Smooth muscle cell (in vitro differentiated cells): Measurements from ENCODE around the gene DESI1. TPM values are rescaled to one million over a fixed set of nuclear protein-coding genes. Genes with fewer than 3 reads are reported as not detected.

Source experiments
- DNase-seq: peaks from one replicate; lab custom pipeline; 2025; ENCODE audit not compliant: unreplicated experiment; lab: John Stamatoyannopoulos, UW
- H2AFZ ChIP-seq: fragments of 200-600 bp; sonication (generic); 2 replicates; pipeline ENCODE4 v1.6.0; 2016; ENCODE audit warnings: antibody characterized with exemption, low read depth, mild to moderate bottlenecking
- H3F3A ChIP-seq: fragments of 200-600 bp; sonication (generic); 2 replicates; pipeline ENCODE4 v1.6.0; 2017; ENCODE audit warnings: antibody characterized with exemption, low read depth
- H3K27ac ChIP-seq: fragments of 200-600 bp; sonication (generic); 2 replicates; pipeline ENCODE4 v1.5.1; 2016; ENCODE audit warnings: low read depth, mild to moderate bottlenecking
- H3K27me3 ChIP-seq: fragments of 200-600 bp; sonication (generic); 2 replicates; pipeline ENCODE4 v1.6.1; 2016; ENCODE audit warnings: low read depth, mild to moderate bottlenecking
- H3K36me3 ChIP-seq: fragments of 200-600 bp; sonication (generic); 2 replicates; pipeline ENCODE4 v1.5.1; 2016; ENCODE audit warnings: low read depth
- H3K4me1 ChIP-seq: fragments of 200-600 bp; sonication (generic); 2 replicates; pipeline ENCODE4 v1.5.1; 2016; ENCODE audit warnings: low read depth
- H3K4me2 ChIP-seq: fragments of 200-600 bp; sonication (generic); 2 replicates; pipeline ENCODE4 v1.6.0; 2016; ENCODE audit warnings: mild to moderate bottlenecking
- H3K4me3 ChIP-seq: fragments of 200-600 bp; sonication (generic); 2 replicates; pipeline ENCODE4 v1.5.1; 2016; ENCODE audit warnings: mild to moderate bottlenecking
- H3K79me2 ChIP-seq: fragments of 200-600 bp; sonication (generic); 2 replicates; pipeline ENCODE4 v1.6.0; 2016; ENCODE audit warnings: low read depth, mild to moderate bottlenecking
- H3K9ac ChIP-seq: fragments of 200-600 bp; sonication (generic); 2 replicates; pipeline ENCODE4 v1.6.0; 2016; ENCODE audit warnings: low read depth
- H3K9me3 ChIP-seq: fragments of 200-600 bp; sonication (generic); replicated peaks from 2 replicates; pipeline ENCODE4 v1.5.1; 2016; ENCODE audit warnings: low read depth
- H4K20me1 ChIP-seq: fragments of 200-600 bp; sonication (generic); 2 replicates; pipeline ENCODE4 v1.6.0; 2016; ENCODE audit warnings: low read depth
- WGBS: methylation state at CpG from one replicate; pipeline ENCODE4 v1.1.7; 2016; ENCODE audit warnings: low lambda C conversion rate; 5-methylcytosine and 5-hydroxymethylcytosine counted together
- polyA plus RNA-seq: library from polyadenylated mRNA; unstranded; fragments of >200 nt; fragmentation: Nextera tagmentation; extraction: Ambion mirVana; gene quantifications from 2 replicates; pipeline ENCODE4 v1.2.1, GENCODE V29; 2016
- total RNA-seq: library from RNA; depleted of rRNA; stranded (reverse); fragments of >200 nt; gene quantifications from 2 replicates; pipeline ENCODE4 v1.2.3, GENCODE V29; 2014
- TF ChIP-seq, protein P1 (sequence below): fragments of 200-600 bp; sonication (generic); IDR thresholded peaks from 2 replicates; pipeline ENCODE4 v1.5.1; 2017; ENCODE audit warnings: borderline replicate concordance, mild to moderate bottlenecking, antibody characterized with exemption; ENCODE audit not compliant: insufficient read depth, poor library complexity, severe bottlenecking

Gene DESI1
- total and polyA plus RNA-seq, 2 experiments from 2014 or later, result 14.3 to 16.9 TPM

DNA sequence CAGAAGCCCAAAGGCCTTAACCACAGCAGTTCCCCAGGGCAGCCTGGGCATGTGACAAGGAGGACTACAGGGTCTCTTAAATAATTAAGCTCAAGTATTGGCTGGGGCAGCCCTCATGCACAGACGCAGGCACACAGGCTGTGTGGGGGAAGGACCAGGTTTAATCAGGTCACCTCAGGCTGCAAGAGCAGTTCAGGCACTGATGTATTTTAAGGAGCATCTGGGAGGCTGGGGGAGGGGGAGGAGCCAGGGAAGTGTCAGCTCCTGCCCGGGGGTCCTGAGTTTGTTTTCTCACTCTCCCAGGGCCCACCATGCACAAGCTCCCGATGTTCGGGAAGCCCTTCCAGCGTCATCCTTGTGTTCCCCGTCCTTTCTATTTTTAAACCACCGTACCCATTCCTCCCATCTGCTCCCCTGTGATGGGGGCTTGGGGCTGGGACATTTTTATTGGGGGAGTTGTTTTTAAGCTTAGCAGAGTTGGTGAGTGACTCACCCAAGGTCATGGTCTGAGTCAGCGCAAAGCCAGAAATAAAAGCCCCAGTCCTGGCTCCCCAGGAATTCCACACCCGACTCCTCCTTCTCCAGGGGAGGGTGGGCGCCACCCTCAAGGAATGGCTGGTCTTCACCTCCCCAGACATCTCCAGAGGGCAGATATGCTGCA lies 57.7 kb downstream of the DESI1 start:
- Histone ChIP-seq H3K36me3 (no peaks in the 10 kb centered on the region), H3F3A (peaks cover 4% of the 10 kb centered on the region), H3K79me2 (no peaks in the 10 kb centered on the region), H3K4me2 (peak overlapping the region; percentile 81), H3K27ac (peak overlapping the region; percentile 67), H3K4me1 (peaks cover 13% of the 10 kb centered on the region), H3K4me3 (peak overlapping the region; percentile 9), H3K27me3 (no peaks in the 10 kb centered on the region), H3K9me3 (no peaks in the 10 kb centered on the region), H4K20me1 (no peaks in the 10 kb centered on the region), H3K9ac (peak overlapping the region; percentile 11), H2AFZ (no peak overlapping the region)
- WGBS, result 7% methylated on average over 10 of the region's 10 CpGs
- DNase-seq, result no peak
- TF ChIP-seq, protein P1, sequence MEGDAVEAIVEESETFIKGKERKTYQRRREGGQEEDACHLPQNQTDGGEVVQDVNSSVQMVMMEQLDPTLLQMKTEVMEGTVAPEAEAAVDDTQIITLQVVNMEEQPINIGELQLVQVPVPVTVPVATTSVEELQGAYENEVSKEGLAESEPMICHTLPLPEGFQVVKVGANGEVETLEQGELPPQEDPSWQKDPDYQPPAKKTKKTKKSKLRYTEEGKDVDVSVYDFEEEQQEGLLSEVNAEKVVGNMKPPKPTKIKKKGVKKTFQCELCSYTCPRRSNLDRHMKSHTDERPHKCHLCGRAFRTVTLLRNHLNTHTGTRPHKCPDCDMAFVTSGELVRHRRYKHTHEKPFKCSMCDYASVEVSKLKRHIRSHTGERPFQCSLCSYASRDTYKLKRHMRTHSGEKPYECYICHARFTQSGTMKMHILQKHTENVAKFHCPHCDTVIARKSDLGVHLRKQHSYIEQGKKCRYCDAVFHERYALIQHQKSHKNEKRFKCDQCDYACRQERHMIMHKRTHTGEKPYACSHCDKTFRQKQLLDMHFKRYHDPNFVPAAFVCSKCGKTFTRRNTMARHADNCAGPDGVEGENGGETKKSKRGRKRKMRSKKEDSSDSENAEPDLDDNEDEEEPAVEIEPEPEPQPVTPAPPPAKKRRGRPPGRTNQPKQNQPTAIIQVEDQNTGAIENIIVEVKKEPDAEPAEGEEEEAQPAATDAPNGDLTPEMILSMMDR, result no peak

DNA sequence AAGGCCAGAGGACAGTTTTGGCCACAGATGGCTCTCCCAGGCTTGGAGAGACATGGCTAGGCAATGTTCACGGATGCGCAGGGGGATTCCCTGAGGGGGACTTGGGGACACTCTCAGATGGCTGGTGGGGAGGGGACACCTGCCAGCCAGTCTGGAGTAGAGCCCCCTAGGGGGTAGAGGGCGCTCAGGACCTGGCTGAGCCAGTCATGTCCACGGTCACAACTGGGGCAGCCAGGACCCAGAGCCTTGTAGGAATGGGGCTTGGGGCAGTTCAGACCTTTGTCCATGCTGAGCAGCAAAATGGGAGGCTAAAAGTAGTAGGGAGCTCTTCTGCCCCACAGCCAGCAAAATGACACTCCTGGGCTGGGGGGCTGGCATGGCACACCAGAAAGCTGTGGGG lies 58.4 kb downstream of the DESI1 start:
- TF ChIP-seq, protein P1, result no peak
- Histone ChIP-seq H3K27me3 (no peaks in the 10 kb centered on the region), H3K9me3 (no peaks in the 10 kb centered on the region), H3K4me1 (peaks cover 13% of the 10 kb centered on the region), H3K79me2 (no peaks in the 10 kb centered on the region), H3K36me3 (no peaks in the 10 kb centered on the region), H3K4me3 (no peak overlapping the region), H3K27ac (peak overlapping the region; percentile 67), H3K9ac (no peak overlapping the region), H4K20me1 (no peaks in the 10 kb centered on the region), H3F3A (peaks cover 4% of the 10 kb centered on the region), H3K4me2 (peak overlapping the region; percentile 81), H2AFZ (no peak overlapping the region)
- WGBS, result 86% methylated on average over 2 of the region's 4 CpGs
- DNase-seq, result no peak

DNA sequence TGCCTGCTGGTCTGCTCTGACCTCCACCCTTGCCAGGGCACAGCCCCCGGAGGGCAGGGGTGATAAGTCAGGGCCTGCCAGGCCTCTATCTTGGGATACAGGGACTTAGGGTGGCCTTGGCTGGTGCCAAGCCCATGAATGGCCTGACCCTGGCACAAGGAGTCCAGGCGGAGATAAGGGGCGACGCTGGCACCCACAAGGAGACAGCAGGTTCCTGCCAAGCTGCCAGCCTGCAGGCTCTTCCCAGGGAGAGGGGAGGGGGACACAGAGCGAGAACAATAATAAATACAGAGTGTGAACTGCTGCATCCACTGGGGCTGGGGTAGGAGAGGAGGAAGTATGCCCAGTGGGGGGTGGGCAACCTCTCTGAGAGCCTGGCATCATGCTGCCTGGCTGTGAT lies 59.1 kb downstream of the DESI1 start:
- H3K4me1 ChIP-seq, result peaks cover 17% of the 10 kb centered on the region
- H3K27ac ChIP-seq, result peak overlapping the region; percentile 69
- peak overlapping the region; percentile 80 for H3K4me2 ChIP-seq
- H3K9me3 ChIP-seq, result no peaks in the 10 kb centered on the region
- WGBS, result 94% methylated on average over 5 of the region's 5 CpGs
- no peak overlapping the region for H2AFZ ChIP-seq
- peak overlapping the region; percentile 66 for H3K9ac ChIP-seq
- peaks cover 4% of the 10 kb centered on the region for H3F3A ChIP-seq
- DNase-seq, result no peak
- no peaks in the 10 kb centered on the region for H3K36me3 ChIP-seq
- H3K79me2 ChIP-seq, result no peaks in the 10 kb centered on the region
- H3K4me3 ChIP-seq, result peak overlapping the region; percentile 32
- no peaks in the 10 kb centered on the region for H4K20me1 ChIP-seq
- TF ChIP-seq, protein P1, result no peak
- no peaks in the 10 kb centered on the region for H3K27me3 ChIP-seq

- H3K79me2 ChIP-seq, result no peaks in the 10 kb centered on the region
- DNase-seq, result no peak
- H3K27me3 ChIP-seq, result no peaks in the 10 kb centered on the region
- 43% methylated on average over 10 of the region's 10 CpGs for WGBS
- peaks cover 5% of the 10 kb centered on the region for H3F3A ChIP-seq
- no peaks in the 10 kb centered on the region for H3K9me3 ChIP-seq
- H3K4me1 ChIP-seq, result peaks cover 17% of the 10 kb centered on the region
- H3K9ac ChIP-seq, result peak overlapping the region; percentile 66
- peak overlapping the region; percentile 80 for H3K4me2 ChIP-seq
- TF ChIP-seq, protein P1, result no peak
- H3K27ac ChIP-seq, result peak overlapping the region; percentile 69
- peak overlapping the region; percentile 32 for H3K4me3 ChIP-seq
- no peaks in the 10 kb centered on the region for H4K20me1 ChIP-seq
- H3K36me3 ChIP-seq, result no peaks in the 10 kb centered on the region
- no peak overlapping the region for H2AFZ ChIP-seq
Observed at GRCh38 chr22:41561335-41561734, 59.5 kb downstream of the DESI1 start.
